ENCODE measurements around the gene LRRC8D. TPM values are rescaled to one million over a fixed set of nuclear protein-coding genes. Genes with fewer than 3 reads are reported as not detected.
"Not testable (repeated sequence)": the region's sequence is repeated elsewhere in the genome, so short reads cannot be mapped to it uniquely, and the experiment has no call there.

LRRC8D gene
- polyA plus RNA-seq, 2 donors = 3.5 to 7.1 TPM

GRCh38 chr1:89918127-89918793 is 97.4 kb downstream of the LRRC8D start:
- H3K9me3 ChIP-seq (ENCODE audit: control insufficient read depth in 2 of 2, insufficient read depth in 1 of 2, low read depth in 1 of 2, low read length in 1 of 2) = no peaks in the 10 kb centered on the region
- no peaks in the 10 kb centered on the region for H3K36me3 ChIP-seq (ENCODE audit: control insufficient read depth in 2 of 2, insufficient read depth in 2 of 2, low read length in 1 of 2)
- 70 to 76% methylated on average over 2 of the region's 2 CpGs for WGBS, 2 donors
- H3K27ac ChIP-seq (ENCODE audit: low read depth in 2 of 2, low read length in 1 of 2) = no peak overlapping the region
- H3K4me1 ChIP-seq (ENCODE audit: control insufficient read depth in 2 of 2, insufficient read depth in 2 of 2, low read length in 1 of 2) = no peaks in the 10 kb centered on the region
- H3K27me3 ChIP-seq (ENCODE audit: control insufficient read depth in 1 of 2, insufficient read depth in 2 of 2, low read length in 2 of 2) = no peaks in the 10 kb centered on the region
- H3K4me3 ChIP-seq (ENCODE audit: low read depth in 1 of 2, low read length in 2 of 2) = no peak overlapping the region

DNA sequence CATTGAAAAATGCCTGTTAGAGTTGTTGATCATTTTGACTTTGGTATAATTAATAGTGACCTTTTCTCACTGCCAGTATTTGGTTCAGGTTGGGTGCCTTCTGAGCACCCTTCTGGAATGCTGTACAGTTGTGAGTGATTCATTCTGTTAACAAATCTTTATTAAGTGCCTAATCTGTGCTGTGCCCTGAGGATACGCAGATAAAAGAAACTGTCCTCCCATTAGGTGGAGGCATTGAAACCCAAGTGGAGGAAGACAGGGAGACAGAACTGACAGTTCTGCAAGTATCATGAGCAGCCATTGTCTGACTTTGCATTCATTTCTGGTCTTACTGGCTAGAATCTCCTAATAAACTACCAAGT is 97.9 kb downstream of the LRRC8D start:
- Histone ChIP-seq H3K36me3 (ENCODE audit: control insufficient read depth in 2 of 2, insufficient read depth in 2 of 2, low read length in 1 of 2) (no peaks in the 10 kb centered on the region), H3K27ac (ENCODE audit: low read depth in 2 of 2, low read length in 1 of 2) (no peak overlapping the region), H3K4me3 (ENCODE audit: low read depth in 1 of 2, low read length in 2 of 2) (no peak overlapping the region), H3K9me3 (ENCODE audit: control insufficient read depth in 2 of 2, insufficient read depth in 1 of 2, low read depth in 1 of 2, low read length in 1 of 2) (no peaks in the 10 kb centered on the region), H3K4me1 (ENCODE audit: control insufficient read depth in 2 of 2, insufficient read depth in 2 of 2, low read length in 1 of 2) (no peaks in the 10 kb centered on the region), H3K27me3 (ENCODE audit: control insufficient read depth in 1 of 2, insufficient read depth in 2 of 2, low read length in 2 of 2) (no peaks in the 10 kb centered on the region)
- 52 to 90% methylated on average over 1 of the region's 1 CpG for WGBS, 2 donors

- no peaks in the 10 kb centered on the region for H3K27me3 ChIP-seq (ENCODE audit: control insufficient read depth in 1 of 2, insufficient read depth in 2 of 2, low read length in 2 of 2)
- no peak overlapping the region for H3K4me3 ChIP-seq (ENCODE audit: low read depth in 1 of 2, low read length in 2 of 2)
- H3K27ac ChIP-seq (ENCODE audit: low read depth in 2 of 2, low read length in 1 of 2) = no peak overlapping the region
- no peaks in the 10 kb centered on the region for H3K36me3 ChIP-seq (ENCODE audit: control insufficient read depth in 2 of 2, insufficient read depth in 2 of 2, low read length in 1 of 2)
- no peaks in the 10 kb centered on the region for H3K9me3 ChIP-seq (ENCODE audit: control insufficient read depth in 2 of 2, insufficient read depth in 1 of 2, low read depth in 1 of 2, low read length in 1 of 2)
- H3K4me1 ChIP-seq (ENCODE audit: control insufficient read depth in 2 of 2, insufficient read depth in 2 of 2, low read length in 1 of 2) = no peaks in the 10 kb centered on the region
These were observed 98.3 kb downstream of the LRRC8D start for GRCh38 chr1:89919174-89919573.

- no peaks in the 10 kb centered on the region for H3K36me3 ChIP-seq (ENCODE audit: control insufficient read depth in 2 of 2, insufficient read depth in 2 of 2, low read length in 1 of 2)
- H3K27me3 ChIP-seq (ENCODE audit: control insufficient read depth in 1 of 2, insufficient read depth in 2 of 2, low read length in 2 of 2) = no peaks in the 10 kb centered on the region
- H3K27ac ChIP-seq (ENCODE audit: low read depth in 2 of 2, low read length in 1 of 2) = no peak overlapping the region
- WGBS, 2 donors = 93 to 99% methylated on average over 2 of the region's 2 CpGs
- no peaks in the 10 kb centered on the region for H3K4me1 ChIP-seq (ENCODE audit: control insufficient read depth in 2 of 2, insufficient read depth in 2 of 2, low read length in 1 of 2)
- H3K4me3 ChIP-seq (ENCODE audit: low read depth in 1 of 2, low read length in 2 of 2) = no peak overlapping the region
- H3K9me3 ChIP-seq (ENCODE audit: control insufficient read depth in 2 of 2, insufficient read depth in 1 of 2, low read depth in 1 of 2, low read length in 1 of 2) = no peaks in the 10 kb centered on the region
These were observed 102.1 kb downstream of the LRRC8D start for GRCh38 chr1:89922911-89923310.

GRCh38 chr1:89923517-89923916 is 102.7 kb downstream of the LRRC8D start:
- Histone ChIP-seq H3K4me3 (ENCODE audit: low read depth in 1 of 2, low read length in 2 of 2) (no peak overlapping the region), H3K9me3 (ENCODE audit: control insufficient read depth in 2 of 2, insufficient read depth in 1 of 2, low read depth in 1 of 2, low read length in 1 of 2) (no peaks in the 10 kb centered on the region)
- WGBS, 2 donors = 96 to 98% methylated on average over 3 of the region's 3 CpGs

GRCh38 chr1:89924075-89924474 is 103.2 kb downstream of the LRRC8D start:
- not testable (repeated sequence) for H3K27me3 ChIP-seq (ENCODE audit: control insufficient read depth in 1 of 2, insufficient read depth in 2 of 2, low read length in 2 of 2); H3K36me3 ChIP-seq (ENCODE audit: control insufficient read depth in 2 of 2, insufficient read depth in 2 of 2, low read length in 1 of 2); H3K27ac ChIP-seq (ENCODE audit: low read depth in 2 of 2, low read length in 1 of 2); H3K4me1 ChIP-seq (ENCODE audit: control insufficient read depth in 2 of 2, insufficient read depth in 2 of 2, low read length in 1 of 2); H3K4me3 ChIP-seq (ENCODE audit: low read depth in 1 of 2, low read length in 2 of 2); H3K9me3 ChIP-seq (ENCODE audit: control insufficient read depth in 2 of 2, insufficient read depth in 1 of 2, low read depth in 1 of 2, low read length in 1 of 2)
- WGBS, 2 donors = 96 to 100% methylated on average over 1 of the region's 1 CpG

More at GRCh38 chr1:89923517-89923916, 102.7 kb downstream of the LRRC8D start:
- Histone ChIP-seq H3K36me3 (ENCODE audit: control insufficient read depth in 2 of 2, insufficient read depth in 2 of 2, low read length in 1 of 2) (no peaks in the 10 kb centered on the region), H3K27ac (ENCODE audit: low read depth in 2 of 2, low read length in 1 of 2) (no peak overlapping the region), H3K4me1 (ENCODE audit: control insufficient read depth in 2 of 2, insufficient read depth in 2 of 2, low read length in 1 of 2) (no peaks in the 10 kb centered on the region), H3K27me3 (ENCODE audit: control insufficient read depth in 1 of 2, insufficient read depth in 2 of 2, low read length in 2 of 2) (no peaks in the 10 kb centered on the region)

- no peak overlapping the region for H3K27ac ChIP-seq (ENCODE audit: low read depth in 2 of 2, low read length in 1 of 2)
- no peaks in the 10 kb centered on the region for H3K27me3 ChIP-seq (ENCODE audit: control insufficient read depth in 1 of 2, insufficient read depth in 2 of 2, low read length in 2 of 2)
- H3K36me3 ChIP-seq (ENCODE audit: control insufficient read depth in 2 of 2, insufficient read depth in 2 of 2, low read length in 1 of 2) = no peaks in the 10 kb centered on the region
- H3K4me1 ChIP-seq (ENCODE audit: control insufficient read depth in 2 of 2, insufficient read depth in 2 of 2, low read length in 1 of 2) = no peaks in the 10 kb centered on the region
- 71 to 82% methylated on average over 5 of the region's 5 CpGs for WGBS, 2 donors
- no peaks in the 10 kb centered on the region for H3K9me3 ChIP-seq (ENCODE audit: control insufficient read depth in 2 of 2, insufficient read depth in 1 of 2, low read depth in 1 of 2, low read length in 1 of 2)
- H3K4me3 ChIP-seq (ENCODE audit: low read depth in 1 of 2, low read length in 2 of 2) = no peak overlapping the region
These were observed 106.2 kb downstream of the LRRC8D start for GRCh38 chr1:89927049-89927448.

- Histone ChIP-seq H3K4me1 (ENCODE audit: control insufficient read depth in 2 of 2, insufficient read depth in 2 of 2, low read length in 1 of 2) (no peaks in the 10 kb centered on the region), H3K27ac (ENCODE audit: low read depth in 2 of 2, low read length in 1 of 2) (no peak overlapping the region), H3K9me3 (ENCODE audit: control insufficient read depth in 2 of 2, insufficient read depth in 1 of 2, low read depth in 1 of 2, low read length in 1 of 2) (no peaks in the 10 kb centered on the region), H3K36me3 (ENCODE audit: control insufficient read depth in 2 of 2, insufficient read depth in 2 of 2, low read length in 1 of 2) (no peaks in the 10 kb centered on the region), H3K27me3 (ENCODE audit: control insufficient read depth in 1 of 2, insufficient read depth in 2 of 2, low read length in 2 of 2) (no peaks in the 10 kb centered on the region), H3K4me3 (ENCODE audit: low read depth in 1 of 2, low read length in 2 of 2) (no peak overlapping the region)
- WGBS, 2 donors = 81 to 88% methylated on average over 1 of the region's 1 CpG
These were observed 106.6 kb downstream of the LRRC8D start for GRCh38 chr1:89927478-89927877.

GRCh38 chr1:89928506-89928905 is 107.7 kb downstream of the LRRC8D start:
- Histone ChIP-seq H3K4me1 (ENCODE audit: control insufficient read depth in 2 of 2, insufficient read depth in 2 of 2, low read length in 1 of 2) (no peaks in the 10 kb centered on the region), H3K9me3 (ENCODE audit: control insufficient read depth in 2 of 2, insufficient read depth in 1 of 2, low read depth in 1 of 2, low read length in 1 of 2) (no peaks in the 10 kb centered on the region), H3K27me3 (ENCODE audit: control insufficient read depth in 1 of 2, insufficient read depth in 2 of 2, low read length in 2 of 2) (no peaks in the 10 kb centered on the region), H3K27ac (ENCODE audit: low read depth in 2 of 2, low read length in 1 of 2) (no peak overlapping the region), H3K4me3 (ENCODE audit: low read depth in 1 of 2, low read length in 2 of 2) (no peak overlapping the region), H3K36me3 (ENCODE audit: control insufficient read depth in 2 of 2, insufficient read depth in 2 of 2, low read length in 1 of 2) (peaks cover under 1 to 2% of the 10 kb centered on the region in 2 donors)
- WGBS, 2 donors = 90 to 99% methylated on average over 2 of the region's 2 CpGs

DNA sequence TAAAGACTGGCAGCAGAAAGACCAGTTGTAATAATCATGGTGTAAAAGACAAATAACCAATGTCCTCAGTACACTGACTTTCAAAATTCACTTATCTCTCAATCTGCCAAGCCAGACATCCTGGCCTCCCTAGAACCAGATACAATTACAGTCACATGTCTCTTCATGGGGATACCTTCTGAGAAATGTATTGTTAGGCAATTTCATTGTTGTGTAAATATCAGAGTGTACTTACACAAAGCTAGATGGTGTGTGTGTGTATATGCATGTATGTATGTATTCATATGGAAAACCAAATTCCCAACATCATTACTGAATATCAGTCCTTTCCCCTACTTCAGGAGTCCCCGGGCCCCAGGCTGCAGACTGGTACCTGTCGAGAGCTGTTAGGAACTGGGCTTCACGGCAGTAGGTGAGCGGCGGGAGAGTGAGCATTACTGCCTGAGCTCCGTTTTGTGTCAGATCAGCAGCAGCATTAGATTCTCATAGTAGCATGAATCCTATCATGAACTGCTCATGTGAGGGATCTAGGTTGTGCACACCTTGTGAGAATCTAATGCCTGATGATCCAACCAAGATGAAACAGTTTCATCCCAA is 108.7 kb downstream of the LRRC8D start:
- Histone ChIP-seq H3K4me1 (ENCODE audit: control insufficient read depth in 2 of 2, insufficient read depth in 2 of 2, low read length in 1 of 2) (no peaks in the 10 kb centered on the region), H3K27ac (ENCODE audit: low read depth in 2 of 2, low read length in 1 of 2) (no peak overlapping the region), H3K36me3 (ENCODE audit: control insufficient read depth in 2 of 2, insufficient read depth in 2 of 2, low read length in 1 of 2) (peaks cover 2 to 3% of the 10 kb centered on the region in 2 donors), H3K9me3 (ENCODE audit: control insufficient read depth in 2 of 2, insufficient read depth in 1 of 2, low read depth in 1 of 2, low read length in 1 of 2) (no peaks in the 10 kb centered on the region), H3K27me3 (ENCODE audit: control insufficient read depth in 1 of 2, insufficient read depth in 2 of 2, low read length in 2 of 2) (no peaks in the 10 kb centered on the region), H3K4me3 (ENCODE audit: low read depth in 1 of 2, low read length in 2 of 2) (no peak overlapping the region)
- WGBS, 2 donors = 92 to 98% methylated on average over 6 of the region's 6 CpGs

Measured in esophagus (tissue), 2 donors.